Memory B cell (primary cell): ENCODE measurements around the gene GPER1.

Experiments used
- ATAC-seq: fragments of 150-1000 bp; cut with Tn5 transposase; 2 replicates; pipeline ENCODE4 v1.10.0; 2021; ENCODE audit warnings: low read depth, mild to moderate bottlenecking, moderate library complexity
- DNase-seq, 2 donors: peaks; one replicate each; pipeline ENCODE4 v3.0.0; 2022; ENCODE audit warnings: low spot score in 2 of 2
- H3K27ac Mint-ChIP-seq: one replicate; pipeline ENCODE4 v1.8.0; 2022; ENCODE audit warnings: mild to moderate bottlenecking, moderate library complexity, mixed read lengths
- H3K27me3 Mint-ChIP-seq: one replicate; pipeline ENCODE4 v1.8.0; 2022; ENCODE audit warnings: mixed read lengths
- H3K36me3 Mint-ChIP-seq: one replicate; pipeline ENCODE4 v1.8.0; 2022; ENCODE audit warnings: mild to moderate bottlenecking, mixed read lengths
- H3K4me1 Mint-ChIP-seq: one replicate; pipeline ENCODE4 v1.8.0; 2022; ENCODE audit warnings: mixed read lengths
- H3K4me3 Mint-ChIP-seq: one replicate; pipeline ENCODE4 v1.8.0; 2022; ENCODE audit warnings: mild to moderate bottlenecking, moderate library complexity, mixed read lengths
- H3K9me3 Mint-ChIP-seq: one replicate; pipeline ENCODE4 v1.8.0; 2022; ENCODE audit warnings: mixed read lengths

Gene GPER1

DNA sequence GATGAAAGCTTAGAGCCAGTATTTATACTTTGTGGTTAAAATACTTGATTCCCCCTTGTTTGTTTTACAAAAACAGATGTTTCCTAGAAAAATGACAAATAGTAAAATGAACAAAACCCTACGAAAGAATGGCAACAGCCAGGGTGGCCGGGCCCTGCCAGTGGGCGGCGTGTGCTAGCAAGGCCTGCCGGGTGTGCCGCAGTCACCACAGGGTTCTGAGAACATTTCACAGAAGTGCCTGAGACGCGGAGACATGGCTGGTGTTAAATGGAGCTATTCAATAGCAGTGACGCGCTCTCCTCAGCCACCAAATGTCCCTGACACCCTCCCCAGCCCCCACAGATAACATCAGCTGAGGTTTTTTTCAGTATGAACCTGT, 29.1 kb upstream of the GPER1 start:
- Mint-ChIP-seq H3K27ac (no peak overlapping the region), H3K4me1 (peaks cover 34% of the 10 kb centered on the region), H3K4me3 (no peak overlapping the region), H3K9me3 (no peaks in the 10 kb centered on the region), H3K27me3 (peaks cover 10% of the 10 kb centered on the region), H3K36me3 (peaks cover 2% of the 10 kb centered on the region)
- ATAC-seq (no peak), DNase-seq (no peak)

DNA sequence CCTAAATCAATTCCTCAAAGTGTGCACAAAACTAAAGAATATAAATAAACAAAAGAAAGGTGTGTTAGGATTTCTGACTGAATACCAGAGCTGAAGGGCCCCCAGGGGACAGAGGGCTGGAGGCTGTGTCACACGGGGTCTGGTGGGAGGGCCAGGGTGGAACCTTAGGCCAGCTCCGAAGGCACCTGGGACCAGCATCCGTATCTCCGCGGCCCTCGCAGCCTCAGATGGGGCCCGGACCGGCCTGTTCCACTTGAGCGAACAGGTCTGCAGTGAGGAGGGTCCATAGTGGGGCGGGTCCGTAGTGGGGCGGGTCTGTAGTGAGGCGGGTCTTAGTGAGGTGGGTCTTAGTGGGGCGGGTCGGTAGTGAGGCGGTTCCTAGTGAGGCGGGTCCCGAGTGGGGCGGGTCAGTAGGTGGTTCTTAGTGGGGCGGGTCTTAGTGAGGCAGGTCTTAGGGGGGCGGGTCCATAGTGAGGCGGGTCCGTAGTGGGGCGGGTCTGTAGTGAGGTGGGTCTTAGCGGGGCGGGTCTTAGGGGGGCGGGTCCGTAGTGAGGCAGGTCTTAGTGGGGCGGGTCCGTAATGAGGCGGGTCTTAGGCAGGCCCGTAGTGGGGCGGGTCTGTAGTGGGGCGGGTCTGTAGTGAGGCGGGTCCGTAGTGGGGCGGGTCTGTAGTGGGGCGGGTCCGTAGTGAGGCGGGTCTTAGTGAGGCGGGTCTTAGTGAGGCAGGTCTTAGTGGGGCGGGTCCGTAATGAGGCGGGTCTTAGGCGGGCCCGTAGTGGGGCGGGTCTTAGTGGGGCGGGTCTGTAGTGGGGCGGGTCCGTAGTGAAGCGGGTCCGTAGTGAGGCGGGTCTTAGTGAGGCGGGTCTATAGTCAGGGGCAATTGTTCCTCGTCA, 28.5 kb upstream of the GPER1 start:
- peaks cover 38% of the 10 kb centered on the region for H3K4me1 Mint-ChIP-seq
- H3K27me3 Mint-ChIP-seq: peaks cover 15% of the 10 kb centered on the region
- ATAC-seq (peak; percentile 14), DNase-seq (no peak)
- peak overlapping the region; percentile 20 for H3K27ac Mint-ChIP-seq
- no peaks in the 10 kb centered on the region for H3K9me3 Mint-ChIP-seq
- peaks cover 2% of the 10 kb centered on the region for H3K36me3 Mint-ChIP-seq
- peak overlapping the region; percentile 34 for H3K4me3 Mint-ChIP-seq

DNA sequence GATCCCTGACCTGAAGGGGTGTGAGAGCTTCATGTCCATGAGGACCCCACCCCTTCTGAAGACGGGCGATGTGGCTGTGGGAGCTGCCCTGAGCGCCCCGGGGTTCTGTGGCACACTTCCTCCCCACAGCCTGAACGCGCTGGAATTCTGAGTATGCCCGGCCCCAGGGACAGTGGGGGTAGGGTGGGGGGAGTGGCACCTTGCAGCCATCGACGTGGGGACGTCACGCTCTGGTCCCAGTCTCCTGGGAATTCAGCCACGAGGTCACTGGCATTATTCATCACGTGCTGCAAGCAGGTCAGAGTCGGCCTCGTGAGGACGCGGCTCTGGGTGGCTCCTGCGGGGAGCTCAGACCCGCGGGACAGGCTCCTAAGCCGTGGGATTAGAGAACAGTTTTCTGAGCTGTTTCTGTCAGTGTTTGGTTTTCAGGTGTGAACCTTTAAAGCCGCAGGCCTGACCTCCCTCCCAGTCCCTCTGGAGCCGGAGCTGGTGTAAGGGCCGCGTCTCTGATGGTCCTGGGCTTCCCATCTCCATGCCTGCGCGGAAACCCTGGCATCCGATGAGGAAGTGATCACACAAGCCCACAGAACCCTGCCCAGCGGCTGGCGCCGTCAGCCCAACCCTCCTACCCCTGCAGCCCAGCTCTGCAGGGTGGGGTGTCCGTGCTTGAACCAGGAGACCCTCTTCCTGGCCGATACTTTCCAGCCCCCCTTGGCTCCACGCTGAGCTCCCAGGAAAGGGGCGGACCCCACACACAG, 27.4 kb upstream of the GPER1 start:
- DNase-seq: peak in 1 of 2 donors; percentile 25
- H3K4me1 Mint-ChIP-seq: peaks cover 38% of the 10 kb centered on the region
- no peak overlapping the region for H3K27ac Mint-ChIP-seq
- H3K4me3 Mint-ChIP-seq: no peak overlapping the region
- no peaks in the 10 kb centered on the region for H3K9me3 Mint-ChIP-seq
- H3K36me3 Mint-ChIP-seq: peaks cover 2% of the 10 kb centered on the region
- no peak for ATAC-seq
- peaks cover 12% of the 10 kb centered on the region for H3K27me3 Mint-ChIP-seq

DNA sequence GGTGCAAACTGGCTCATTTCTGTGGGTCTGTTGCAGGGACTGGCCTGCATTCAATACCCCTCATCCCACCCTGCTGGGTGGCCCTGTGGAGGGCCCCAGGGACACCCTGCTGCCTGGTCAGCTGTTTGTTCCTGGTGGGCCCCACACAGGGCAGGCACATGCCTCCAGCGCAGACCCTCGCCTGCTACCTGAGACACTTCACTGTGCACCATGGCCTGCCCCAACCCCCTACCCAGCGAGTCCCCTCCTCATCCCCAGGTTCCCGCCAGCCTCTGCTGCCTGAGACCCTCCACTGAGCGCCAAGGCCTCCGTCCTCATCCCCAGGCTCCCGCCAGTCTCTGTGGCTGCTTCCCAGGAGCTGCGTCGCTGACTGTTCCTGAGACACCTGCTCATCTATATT, 26.7 kb upstream of the GPER1 start:
- H3K4me1 Mint-ChIP-seq: peaks cover 41% of the 10 kb centered on the region
- H3K36me3 Mint-ChIP-seq: peaks cover 2% of the 10 kb centered on the region
- DNase-seq (no peak), ATAC-seq (no peak)
- peak overlapping the region; percentile 93 for H3K27ac Mint-ChIP-seq
- H3K27me3 Mint-ChIP-seq: peaks cover 11% of the 10 kb centered on the region
- H3K9me3 Mint-ChIP-seq: no peaks in the 10 kb centered on the region
- H3K4me3 Mint-ChIP-seq: peak overlapping the region; percentile 32

DNA sequence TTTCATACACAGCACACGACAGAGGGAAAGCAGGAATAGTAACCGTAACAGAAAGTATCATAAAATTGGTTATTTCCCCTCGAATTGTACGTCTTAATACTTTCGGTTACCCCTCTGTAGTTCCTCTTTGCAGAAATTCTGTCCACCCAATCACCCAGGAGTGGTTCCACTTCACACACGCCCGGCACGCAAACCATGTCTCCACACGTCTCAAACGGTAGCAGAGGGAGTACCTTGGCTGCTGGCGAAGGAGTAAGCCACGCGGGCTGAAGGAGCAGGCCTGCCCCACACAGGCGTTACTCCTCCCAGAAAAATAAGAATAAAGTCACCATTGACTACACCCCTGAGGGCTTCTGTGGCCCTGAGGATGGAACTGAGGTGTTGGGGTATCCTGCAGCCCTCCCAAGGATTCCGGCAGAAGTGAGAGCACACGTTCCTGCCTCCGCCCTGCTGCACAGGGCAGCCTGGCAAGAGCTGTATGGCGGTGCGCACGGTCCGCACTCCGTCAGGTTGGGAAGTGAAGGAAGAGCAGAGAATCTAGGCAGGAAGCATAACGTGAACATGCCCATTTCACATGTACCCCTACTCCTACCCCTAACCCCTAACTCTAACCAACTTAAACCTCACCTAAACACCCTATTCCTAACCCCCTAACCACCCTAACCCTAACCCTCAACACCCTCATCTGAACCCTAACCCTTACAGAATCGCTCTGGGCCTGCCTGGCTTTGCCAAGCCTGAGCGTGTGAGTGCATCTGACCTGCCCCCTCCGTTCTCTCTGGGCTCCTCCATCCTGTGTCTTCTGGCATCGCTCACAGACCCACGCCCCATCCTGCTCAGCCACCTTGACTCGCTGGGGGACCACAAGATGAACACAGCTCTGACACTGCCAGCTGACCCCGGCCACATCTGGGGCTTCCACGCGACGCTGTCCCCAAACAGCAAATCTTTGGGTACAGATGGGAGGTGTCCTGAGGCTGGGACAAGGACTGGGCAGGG, 25.3 kb upstream of the GPER1 start:
- Mint-ChIP-seq H3K27me3 (peaks cover 11% of the 10 kb centered on the region), H3K4me1 (peaks cover 41% of the 10 kb centered on the region), H3K36me3 (peaks cover 4% of the 10 kb centered on the region), H3K27ac (peak overlapping the region; percentile 93), H3K9me3 (no peaks in the 10 kb centered on the region), H3K4me3 (peak overlapping the region; percentile 65)
- ATAC-seq (peak; percentile 83), DNase-seq (peak; percentile 52 to 71)

- H3K36me3 Mint-ChIP-seq: peaks cover 4% of the 10 kb centered on the region
These were observed 24.6 kb upstream of the GPER1 start for GRCh38 chr7:1063361-1063760.

DNA sequence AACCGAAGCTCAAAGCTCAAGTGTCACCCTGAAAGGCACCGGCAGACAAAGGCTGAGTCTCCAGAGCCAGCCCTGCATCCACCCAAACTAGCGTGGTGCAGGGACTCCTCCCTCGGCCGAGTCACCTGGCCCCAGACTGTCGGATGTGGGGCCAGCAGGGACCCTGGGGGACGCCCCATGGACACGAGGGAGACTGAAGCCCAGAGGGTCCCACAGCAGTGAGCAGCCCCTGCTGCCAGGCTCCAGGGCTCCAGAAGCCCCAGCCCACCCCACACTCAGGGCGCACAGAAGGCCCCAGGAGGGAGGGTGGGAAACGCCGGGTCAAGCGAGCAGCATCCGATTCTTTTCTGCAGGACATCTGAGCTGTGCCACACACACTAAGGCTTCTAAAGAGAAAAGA, 23.3 kb upstream of the GPER1 start:
- Mint-ChIP-seq H3K27ac (no peak overlapping the region), H3K27me3 (peaks cover 10% of the 10 kb centered on the region), H3K4me3 (no peak overlapping the region), H3K36me3 (peaks cover 4% of the 10 kb centered on the region), H3K4me1 (peaks cover 38% of the 10 kb centered on the region), H3K9me3 (no peaks in the 10 kb centered on the region)
- ATAC-seq (no peak), DNase-seq (no peak)

More at GRCh38 chr7:1063361-1063760, 24.6 kb upstream of the GPER1 start:
- peaks cover 10% of the 10 kb centered on the region for H3K27me3 Mint-ChIP-seq
- H3K27ac Mint-ChIP-seq: peak overlapping the region; percentile 93
- no peak overlapping the region for H3K4me3 Mint-ChIP-seq
- ATAC-seq: no peak
- DNase-seq: no peak
- H3K4me1 Mint-ChIP-seq: peaks cover 41% of the 10 kb centered on the region
- H3K9me3 Mint-ChIP-seq: no peaks in the 10 kb centered on the region

DNA sequence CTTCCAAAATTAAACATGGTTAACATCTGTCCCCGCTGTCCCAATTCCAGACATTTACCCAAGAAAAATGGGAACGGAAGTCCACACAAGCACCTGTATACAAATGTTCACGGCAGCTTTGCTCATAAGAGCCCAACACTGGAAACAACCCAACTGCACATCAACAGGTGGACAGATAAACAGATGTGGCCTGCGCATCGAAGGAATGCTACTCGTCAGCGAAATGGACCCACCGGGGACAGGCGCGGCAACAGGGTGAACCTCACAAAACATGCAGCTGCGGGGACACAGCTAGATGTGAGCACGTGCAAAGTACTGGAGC, 22.7 kb upstream of the GPER1 start:
- Mint-ChIP-seq H3K9me3 (no peaks in the 10 kb centered on the region), H3K27ac (peak overlapping the region; percentile 14), H3K4me3 (peak overlapping the region; percentile 68), H3K4me1 (peaks cover 33% of the 10 kb centered on the region), H3K27me3 (peaks cover 10% of the 10 kb centered on the region), H3K36me3 (peaks cover 4% of the 10 kb centered on the region)
- DNase-seq (no peak), ATAC-seq (no peak)

DNA sequence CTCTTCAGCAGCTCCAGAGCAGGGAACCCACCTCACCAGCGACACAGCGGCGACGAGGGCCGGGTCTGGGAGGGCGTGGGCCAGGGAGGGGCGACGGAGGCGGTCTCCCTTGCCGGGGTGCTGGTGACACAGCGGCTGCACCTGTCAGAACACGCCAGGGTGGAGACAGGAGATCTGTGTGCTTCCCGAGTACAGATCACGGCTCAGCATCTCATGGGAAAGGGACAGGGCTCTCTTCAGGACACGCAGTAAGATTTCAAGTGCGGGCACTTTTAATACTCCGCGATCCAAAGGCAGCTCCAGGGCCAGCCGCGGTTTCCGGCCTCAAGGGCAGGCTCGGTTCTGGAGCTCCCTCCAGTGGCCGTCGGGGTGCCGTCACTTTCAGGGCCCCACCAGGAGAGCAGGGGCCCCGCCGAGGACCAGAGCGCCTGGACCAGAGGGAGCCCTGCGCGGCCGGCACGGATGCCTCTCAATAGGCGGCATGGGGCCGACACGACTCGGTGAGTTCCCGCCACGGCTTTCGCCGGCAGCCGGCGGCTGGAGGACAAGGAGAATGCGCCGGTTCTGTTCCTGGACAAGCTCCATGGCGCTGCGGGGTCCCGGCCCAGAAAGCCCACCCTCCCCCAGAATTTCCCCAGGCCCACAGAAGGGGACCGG, 22.2 kb upstream of the GPER1 start:
- Mint-ChIP-seq H3K9me3 (no peaks in the 10 kb centered on the region), H3K27me3 (peaks cover 10% of the 10 kb centered on the region), H3K4me1 (peaks cover 33% of the 10 kb centered on the region), H3K4me3 (peak overlapping the region; percentile 68), H3K27ac (peak overlapping the region; percentile 14), H3K36me3 (peaks cover 4% of the 10 kb centered on the region)
- ATAC-seq (peak; percentile 58), DNase-seq (peak; percentile 82 to 93)

- ATAC-seq (no peak), DNase-seq (no peak)
- H3K27me3 Mint-ChIP-seq: peaks cover 10% of the 10 kb centered on the region
- peaks cover 33% of the 10 kb centered on the region for H3K4me1 Mint-ChIP-seq
- no peak overlapping the region for H3K4me3 Mint-ChIP-seq
- H3K36me3 Mint-ChIP-seq: peaks cover 4% of the 10 kb centered on the region
- no peaks in the 10 kb centered on the region for H3K9me3 Mint-ChIP-seq
- H3K27ac Mint-ChIP-seq: no peak overlapping the region
These were observed 21.7 kb upstream of the GPER1 start for GRCh38 chr7:1066242-1066588.

GRCh38 chr7:1068013-1068412, 19.9 kb upstream of the GPER1 start:
- no peaks in the 10 kb centered on the region for H3K9me3 Mint-ChIP-seq
- no peak for DNase-seq
- no peak overlapping the region for H3K4me3 Mint-ChIP-seq
- peaks cover 7% of the 10 kb centered on the region for H3K27me3 Mint-ChIP-seq
- no peak for ATAC-seq
- peaks cover 17% of the 10 kb centered on the region for H3K4me1 Mint-ChIP-seq
- H3K36me3 Mint-ChIP-seq: peaks cover 1% of the 10 kb centered on the region
- H3K27ac Mint-ChIP-seq: no peak overlapping the region

- peaks cover 1% of the 10 kb centered on the region for H3K36me3 Mint-ChIP-seq
- no peaks in the 10 kb centered on the region for H3K9me3 Mint-ChIP-seq
- H3K4me1 Mint-ChIP-seq: peaks cover 15% of the 10 kb centered on the region
- no peak for ATAC-seq
- peaks cover 7% of the 10 kb centered on the region for H3K27me3 Mint-ChIP-seq
- H3K4me3 Mint-ChIP-seq: no peak overlapping the region
- no peak overlapping the region for H3K27ac Mint-ChIP-seq
- DNase-seq: no peak
These were observed 19.3 kb upstream of the GPER1 start for GRCh38 chr7:1068619-1069018.

DNA sequence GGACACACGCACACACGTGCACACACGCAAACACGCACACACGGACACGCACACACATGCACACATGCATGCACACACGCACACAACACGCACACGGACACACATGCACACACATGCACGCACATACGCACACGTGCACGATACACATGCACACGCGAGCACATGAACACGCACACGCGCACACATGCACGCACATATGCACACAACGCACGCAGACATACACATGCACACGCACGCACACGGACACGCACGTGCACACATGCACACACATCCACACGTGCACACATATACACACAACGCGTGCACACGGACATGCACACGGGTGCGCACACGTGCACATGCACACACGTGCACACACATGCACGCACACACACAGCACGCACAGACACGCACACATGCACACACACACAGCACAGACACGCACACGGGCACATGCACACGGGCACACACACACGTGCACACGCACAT, 17.3 kb upstream of the GPER1 start:
- DNase-seq: no peak
- Mint-ChIP-seq H3K36me3 (peaks cover 1% of the 10 kb centered on the region), H3K4me1 (peaks cover 8% of the 10 kb centered on the region), H3K27ac (no peak overlapping the region), H3K27me3 (peaks cover 4% of the 10 kb centered on the region), H3K9me3 (no peaks in the 10 kb centered on the region), H3K4me3 (no peak overlapping the region)
- ATAC-seq: no peak
